Globus pallidus (tissue), 1 donor: ENCODE data around the gene CAMTA1.
"Not testable (repeated sequence)": the region's sequence is repeated elsewhere in the genome, so short reads cannot be mapped to it uniquely, and the experiment has no call there.

Experiments used
- DNase-seq: peaks from one replicate; pipeline ENCODE4 v3.0.0-alpha.2; 2015; ENCODE audit warnings: low spot score

The CAMTA1 gene

DNA sequence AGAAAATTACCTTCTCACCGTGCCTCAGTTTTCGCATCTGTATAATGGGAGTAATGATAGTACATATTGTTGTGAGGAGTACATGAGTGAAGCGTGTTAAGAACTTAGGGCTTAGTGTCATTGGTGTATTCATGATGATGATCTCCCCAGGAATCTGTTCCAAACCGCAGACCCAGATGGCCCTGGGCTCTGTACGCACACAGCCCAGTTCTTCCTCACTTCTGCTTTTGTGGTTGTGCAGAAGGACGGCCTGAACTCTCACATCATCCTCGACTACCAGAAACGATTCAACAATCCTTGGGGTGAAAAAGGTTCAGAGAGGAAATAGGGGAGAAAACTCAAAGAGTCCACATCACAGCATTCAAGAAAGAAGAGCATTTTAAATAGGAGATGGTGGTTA lies 323.0 kb downstream of the CAMTA1 start:
- DNase-seq, result no peak

DNA sequence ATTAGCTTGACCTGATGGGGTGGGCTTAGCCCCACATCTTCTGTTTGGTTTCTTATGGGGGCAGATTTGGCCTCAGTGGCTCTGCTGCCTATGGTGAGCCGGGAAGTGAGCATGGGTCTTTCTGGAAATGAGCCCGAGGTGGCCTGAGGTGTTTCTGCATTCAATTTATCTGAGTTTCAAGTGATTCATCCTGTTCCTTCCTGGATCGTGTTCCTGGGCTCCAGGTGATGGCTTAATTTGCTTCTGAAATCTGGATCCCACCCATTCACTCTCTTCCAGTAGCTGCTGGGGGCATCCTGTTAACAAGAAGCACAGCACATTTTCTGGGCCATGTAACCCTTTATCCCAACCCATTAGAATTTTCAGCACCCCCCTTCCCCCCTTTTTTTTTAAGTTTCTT lies 324.6 kb downstream of the CAMTA1 start:
- DNase-seq, result no peak

DNA sequence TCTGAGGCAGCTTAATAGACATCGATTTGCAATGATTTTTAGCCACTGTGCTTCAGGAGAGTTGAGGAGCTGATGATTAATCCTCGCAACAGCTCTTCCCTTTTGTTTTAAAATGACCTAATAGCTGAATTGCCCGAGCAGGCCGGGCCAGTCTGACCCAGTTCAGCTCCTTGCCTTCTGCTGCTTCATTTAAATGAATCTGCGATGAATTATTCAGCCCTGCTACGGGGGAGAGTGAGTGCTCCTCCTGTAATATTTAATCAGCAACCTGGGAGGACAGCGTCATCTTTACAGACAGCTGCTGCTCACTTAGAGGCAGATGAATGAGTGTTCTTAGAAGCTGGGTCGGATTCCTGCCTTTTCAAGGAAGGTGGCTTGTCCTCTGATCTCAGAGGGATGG lies 325.1 kb downstream of the CAMTA1 start:
- no peak for DNase-seq

GRCh38 chr1:7111853-7112252 lies 326.6 kb downstream of the CAMTA1 start:
- DNase-seq, result no peak

- no peak for DNase-seq
These were observed 327.9 kb downstream of the CAMTA1 start for GRCh38 chr1:7113136-7113535.

DNA sequence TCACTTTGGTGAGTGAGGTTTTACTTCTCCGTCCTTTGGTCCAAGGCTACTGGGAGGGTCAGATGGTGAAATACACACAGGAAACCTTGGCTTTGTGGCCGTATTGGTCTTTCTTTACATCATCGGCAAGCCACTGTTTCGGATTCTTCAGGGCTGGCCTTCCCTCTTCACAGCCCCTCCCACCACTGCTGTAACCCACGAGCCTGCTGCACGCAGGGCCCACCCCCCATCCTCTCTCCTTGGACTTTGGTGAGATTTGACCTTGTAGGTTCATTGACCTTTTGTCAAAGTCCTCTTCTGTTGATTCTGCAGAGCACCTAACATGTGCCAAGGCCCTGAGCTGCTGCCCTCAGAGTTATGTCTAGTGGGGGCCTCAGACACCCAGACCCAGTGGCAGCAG lies 328.6 kb downstream of the CAMTA1 start:
- DNase-seq, result no peak

GRCh38 chr1:7116001-7116400 lies 330.7 kb downstream of the CAMTA1 start:
- no peak for DNase-seq

GRCh38 chr1:7117399-7118281 lies 332.4 kb downstream of the CAMTA1 start:
- no peak for DNase-seq

- no peak for DNase-seq
These were observed 333.9 kb downstream of the CAMTA1 start for GRCh38 chr1:7119156-7119555.

GRCh38 chr1:7120863-7121621 lies 335.8 kb downstream of the CAMTA1 start:
- no peak for DNase-seq

GRCh38 chr1:7121622-7121988 lies 336.4 kb downstream of the CAMTA1 start:
- peak; percentile 49 for DNase-seq

- no peak for DNase-seq
These were observed 342.2 kb downstream of the CAMTA1 start for GRCh38 chr1:7127322-7128075.

GRCh38 chr1:7128293-7128692 lies 343.0 kb downstream of the CAMTA1 start:
- no peak for DNase-seq

- no peak for DNase-seq
These were observed 344.9 kb downstream of the CAMTA1 start for GRCh38 chr1:7130127-7130526.

- DNase-seq, result no peak
These were observed 350.2 kb downstream of the CAMTA1 start for GRCh38 chr1:7135493-7135892.

- DNase-seq, result no peak
These were observed 351.1 kb downstream of the CAMTA1 start for GRCh38 chr1:7136166-7136953.

DNA sequence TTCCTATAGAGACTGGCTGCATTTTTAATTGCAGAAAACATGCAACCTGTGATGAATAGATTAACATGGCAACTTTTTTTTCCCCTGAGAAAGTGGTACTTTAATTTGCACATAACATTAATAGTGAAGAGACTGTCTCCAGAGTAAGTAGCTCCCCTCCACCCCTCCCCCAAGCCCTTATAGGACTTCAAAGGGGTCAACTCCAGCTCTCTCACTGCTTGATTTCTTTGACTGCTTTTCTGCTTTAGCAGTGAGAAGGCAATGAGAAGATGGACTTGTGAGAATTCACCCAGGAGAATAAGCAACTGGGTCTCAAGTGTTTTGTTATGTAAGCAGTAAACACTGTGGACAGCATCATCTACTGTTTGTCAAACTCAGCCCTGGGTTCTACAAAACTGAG lies 355.0 kb downstream of the CAMTA1 start:
- DNase-seq, result no peak

DNA sequence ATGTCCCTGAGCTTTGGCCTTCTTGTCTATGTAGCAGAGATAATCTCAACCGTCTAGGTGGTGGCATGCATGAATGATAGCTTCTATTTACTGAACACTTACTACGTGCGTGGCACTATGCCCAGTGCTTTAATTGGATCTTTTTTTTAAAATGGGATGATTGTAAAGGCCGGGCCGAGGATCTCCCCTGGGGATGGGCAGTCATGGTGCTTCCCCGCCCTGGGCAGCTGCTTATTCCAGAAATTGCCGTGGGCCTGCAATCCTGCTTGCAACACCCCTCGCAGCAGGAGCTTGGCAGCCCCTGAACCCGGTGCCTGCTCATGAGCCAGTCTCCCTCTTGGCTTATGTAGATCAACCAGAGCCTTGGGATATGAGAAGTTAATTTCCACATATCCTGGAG lies 360.7 kb downstream of the CAMTA1 start:
- no peak for DNase-seq

DNA sequence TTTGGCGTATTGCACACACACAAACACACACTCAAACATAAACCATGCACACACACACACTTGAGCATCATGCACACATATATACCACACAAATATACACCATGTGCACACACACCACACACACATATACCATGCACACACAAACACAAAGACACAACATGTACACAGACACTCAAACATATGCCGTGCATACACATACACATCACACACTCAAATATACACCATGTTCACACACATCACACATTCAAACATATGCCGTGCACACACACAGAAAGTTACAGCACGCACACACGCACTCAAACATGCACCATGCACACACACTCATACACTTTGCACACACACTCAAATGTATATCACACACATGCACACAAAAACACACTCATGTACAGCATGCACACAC lies 361.5 kb downstream of the CAMTA1 start:
- DNase-seq, result no peak

- not testable (repeated sequence) for DNase-seq
These were observed 362.5 kb downstream of the CAMTA1 start for GRCh38 chr1:7147581-7148282.
